ENCODE data around the gene GPR148. TPM values are rescaled to one million over a fixed set of nuclear protein-coding genes. Genes with fewer than 3 reads are reported as not detected.

The GPR148 gene
- total RNA-seq, 4 donors from 2014 or later: not detected

- no peak for TF ChIP-seq CTCF (IDR thresholded peaks at IDR 0.05)
- no peak for TF ChIP-seq POLR2A (IDR thresholded peaks at IDR 0.05)
- Histone ChIP-seq H3K36me3 (no peaks in the 10 kb centered on the region), H3K9me3 (no peaks in the 10 kb centered on the region), H3K27ac (no peak overlapping the region), H3K4me3 (no peak overlapping the region), H3K27me3 (no peaks in the 10 kb centered on the region), H3K4me1 (no peaks in the 10 kb centered on the region)
- peak in 2 of 3 donors; percentile 62 to 69 for DNase-seq
These were observed 15.6 kb downstream of the GPR148 start for GRCh38 chr2:130744287-130745117.

- DNase-seq: no peak
- Histone ChIP-seq H3K4me1 (no peaks in the 10 kb centered on the region), H3K9me3 (no peaks in the 10 kb centered on the region), H3K27me3 (no peaks in the 10 kb centered on the region), H3K27ac (no peak overlapping the region), H3K4me3 (no peak overlapping the region), H3K36me3 (no peaks in the 10 kb centered on the region)
- TF ChIP-seq CTCF (IDR thresholded peaks at IDR 0.05): no peak
- TF ChIP-seq POLR2A (IDR thresholded peaks at IDR 0.05): no peak
These were observed 20.2 kb downstream of the GPR148 start for GRCh38 chr2:130749078-130749477.

- Histone ChIP-seq H3K27me3 (no peaks in the 10 kb centered on the region), H3K36me3 (no peaks in the 10 kb centered on the region), H3K4me3 (no peak overlapping the region), H3K4me1 (no peaks in the 10 kb centered on the region), H3K27ac (no peak overlapping the region), H3K9me3 (no peaks in the 10 kb centered on the region)
- TF ChIP-seq POLR2A (IDR thresholded peaks at IDR 0.05): no peak
- no peak for TF ChIP-seq CTCF (IDR thresholded peaks at IDR 0.05)
- DNase-seq: no peak
These were observed 20.8 kb downstream of the GPR148 start for GRCh38 chr2:130749641-130750040.

- H3K27ac ChIP-seq: no peak overlapping the region
- no peaks in the 10 kb centered on the region for H3K9me3 ChIP-seq
- no peaks in the 10 kb centered on the region for H3K36me3 ChIP-seq
- no peaks in the 10 kb centered on the region for H3K4me1 ChIP-seq
- H3K4me3 ChIP-seq: no peak overlapping the region
- TF ChIP-seq CTCF (IDR thresholded peaks at IDR 0.05) (no peak), POLR2A (IDR thresholded peaks at IDR 0.05) (no peak)
- H3K27me3 ChIP-seq: peaks cover 0 to 16% of the 10 kb centered on the region in 2 donors
- DNase-seq: no peak
These were observed 25.9 kb downstream of the GPR148 start for GRCh38 chr2:130754811-130755210.

- no peaks in the 10 kb centered on the region for H3K36me3 ChIP-seq
- H3K9me3 ChIP-seq: no peaks in the 10 kb centered on the region
- H3K4me3 ChIP-seq: peak within 1 kb of the TSS in 3 of 4 donors; percentile 12 to 34 (median 23)
- DNase-seq: no peak
- H3K27me3 ChIP-seq: peaks cover 0 to 16% of the 10 kb centered on the region in 2 donors
- H3K4me1 ChIP-seq: no peaks in the 10 kb centered on the region
- no peak for TF ChIP-seq POLR2A (IDR thresholded peaks at IDR 0.05)
- TF ChIP-seq CTCF (IDR thresholded peaks at IDR 0.05): no peak
- H3K27ac ChIP-seq: no peak within 1 kb of the TSS
These were observed 26.6 kb downstream of the GPR148 start, which contains the start of gene AMER3 for GRCh38 chr2:130755256-130756052. AMER3 (plus strand) TSS chr2:130755540; CDS start chr2:130762073, 6,533 bp downstream.
